ENCODE measurements around the gene PDIA2. TPM values are rescaled to one million over a fixed set of nuclear protein-coding genes. Genes with fewer than 3 reads are reported as not detected.

Gene PDIA2
- polyA plus RNA-seq, 3 donors: 0.49 to 1.4 (median 1.1) TPM

DNA sequence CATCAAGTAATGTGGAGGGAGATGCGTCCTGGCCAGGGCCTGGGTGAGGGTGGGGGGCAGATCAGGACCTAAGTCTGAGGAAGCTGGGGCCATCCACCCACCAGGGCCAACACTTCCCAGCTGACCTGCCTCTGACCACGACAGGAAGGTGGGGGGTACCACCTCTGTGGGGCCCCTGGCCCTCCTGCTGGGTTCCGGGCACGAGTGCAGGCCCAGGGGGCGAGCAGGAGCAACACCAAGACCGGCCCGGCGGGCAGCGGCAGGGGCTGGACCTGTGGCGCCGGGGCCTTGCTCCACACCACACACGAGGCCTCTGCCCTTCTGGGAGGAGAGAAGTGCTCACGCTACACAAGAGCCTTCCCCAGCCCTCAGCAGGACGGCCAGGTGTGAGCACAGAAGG is 13.3 kb downstream of the PDIA2 start:
- no peak for DNase-seq (ENCODE audit: low read depth in 3 of 3, low spot score in 2 of 3)

DNA sequence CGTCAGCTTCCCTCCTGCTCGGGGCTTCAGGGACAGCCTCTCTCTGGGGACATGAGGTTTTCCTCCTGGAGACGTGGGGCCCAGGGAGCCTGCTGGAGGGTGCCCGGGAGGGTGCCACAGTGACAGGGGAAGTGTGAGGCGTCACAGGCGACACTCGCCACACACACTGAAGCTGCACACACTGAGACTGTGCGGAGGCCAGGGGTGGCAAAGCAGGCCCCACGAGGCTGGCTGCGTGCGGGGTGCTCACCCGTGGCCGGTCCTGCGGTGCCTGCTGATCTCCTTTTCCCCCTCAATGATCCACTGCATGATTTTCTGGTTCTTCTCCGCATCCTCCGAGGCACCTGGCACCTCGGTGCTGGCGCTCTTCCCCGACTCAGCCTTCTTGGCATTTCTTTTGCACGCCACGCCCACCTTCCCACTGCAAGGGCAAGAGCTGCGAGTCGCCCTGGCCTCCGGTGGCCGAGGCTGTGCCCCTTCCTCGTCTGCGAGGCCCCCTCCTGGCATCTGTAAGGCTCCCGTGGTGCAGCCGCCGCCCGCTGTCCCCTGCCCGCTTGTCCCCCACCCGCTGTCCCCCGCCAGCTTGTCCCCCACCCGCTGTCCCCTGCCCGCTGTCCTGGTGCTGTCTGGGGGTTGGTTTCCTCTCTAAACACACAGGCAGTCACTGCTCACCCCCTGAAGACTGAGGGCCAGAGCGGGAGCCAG is 14.0 kb downstream of the PDIA2 start:
- no peak for DNase-seq (ENCODE audit: low read depth in 3 of 3, low spot score in 2 of 3)

DNA sequence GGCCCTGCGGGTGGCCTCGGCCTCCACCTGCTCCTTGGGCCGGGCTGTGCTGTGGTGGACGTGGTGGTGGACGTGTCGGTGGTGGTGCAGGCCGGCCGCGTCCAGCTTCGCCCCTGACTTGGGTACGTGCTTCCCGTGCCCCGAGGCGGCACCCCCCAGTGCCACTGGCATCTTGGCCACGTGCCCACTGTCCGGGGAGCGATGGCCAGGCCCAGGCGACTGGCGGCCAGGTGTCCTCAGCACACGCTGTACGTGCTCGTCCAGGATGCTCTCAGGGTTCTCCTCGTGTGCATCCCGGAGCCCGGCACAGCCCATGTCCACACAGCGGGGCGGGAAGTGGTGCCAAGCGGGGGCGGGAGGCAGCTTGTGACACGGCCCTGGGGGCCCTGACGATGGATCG is 14.9 kb downstream of the PDIA2 start:
- no peak for DNase-seq (ENCODE audit: low read depth in 3 of 3, low spot score in 2 of 3)

DNA sequence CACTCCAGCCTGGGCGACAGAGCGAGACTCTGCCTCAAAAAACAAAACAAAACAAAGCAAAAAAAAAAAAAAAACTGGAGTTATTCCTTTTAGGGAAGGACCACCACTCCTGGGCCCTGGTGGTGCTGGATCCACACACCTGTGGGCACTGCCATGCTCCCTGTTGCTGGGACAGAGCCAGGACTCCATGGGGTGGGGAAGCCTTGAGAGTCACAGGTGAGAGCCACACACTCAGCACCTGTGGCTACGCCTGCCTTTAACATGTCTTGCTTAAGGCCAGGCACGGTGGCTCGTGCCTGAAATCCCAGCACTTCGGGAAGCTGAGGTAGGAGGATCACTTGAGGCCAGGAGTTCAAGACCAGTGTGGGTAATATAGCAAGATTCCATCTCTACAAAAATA is 18.3 kb downstream of the PDIA2 start:
- DNase-seq (ENCODE audit: low read depth in 3 of 3, low spot score in 2 of 3): no peak

DNA sequence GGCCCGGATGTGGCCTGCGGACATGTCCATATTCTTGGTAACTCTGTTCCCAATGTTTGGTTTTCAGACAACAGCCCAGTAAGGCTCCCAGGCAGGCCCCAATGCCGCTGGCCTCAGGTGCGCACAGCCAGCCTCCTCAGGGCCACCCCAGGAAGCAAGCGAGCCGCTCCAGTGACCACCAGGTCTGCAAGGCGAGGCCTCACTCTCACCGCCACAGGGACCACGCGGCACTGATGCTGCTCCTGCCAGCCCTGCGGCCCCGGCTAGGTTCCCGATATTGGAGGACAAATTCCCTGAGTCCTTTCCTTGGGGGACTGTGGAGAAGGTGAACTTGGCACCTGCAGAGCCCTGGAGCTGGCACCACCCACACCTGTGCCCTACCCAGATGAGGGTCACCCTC is 19.0 kb downstream of the PDIA2 start:
- DNase-seq (ENCODE audit: low read depth in 3 of 3, low spot score in 2 of 3): no peak

DNA sequence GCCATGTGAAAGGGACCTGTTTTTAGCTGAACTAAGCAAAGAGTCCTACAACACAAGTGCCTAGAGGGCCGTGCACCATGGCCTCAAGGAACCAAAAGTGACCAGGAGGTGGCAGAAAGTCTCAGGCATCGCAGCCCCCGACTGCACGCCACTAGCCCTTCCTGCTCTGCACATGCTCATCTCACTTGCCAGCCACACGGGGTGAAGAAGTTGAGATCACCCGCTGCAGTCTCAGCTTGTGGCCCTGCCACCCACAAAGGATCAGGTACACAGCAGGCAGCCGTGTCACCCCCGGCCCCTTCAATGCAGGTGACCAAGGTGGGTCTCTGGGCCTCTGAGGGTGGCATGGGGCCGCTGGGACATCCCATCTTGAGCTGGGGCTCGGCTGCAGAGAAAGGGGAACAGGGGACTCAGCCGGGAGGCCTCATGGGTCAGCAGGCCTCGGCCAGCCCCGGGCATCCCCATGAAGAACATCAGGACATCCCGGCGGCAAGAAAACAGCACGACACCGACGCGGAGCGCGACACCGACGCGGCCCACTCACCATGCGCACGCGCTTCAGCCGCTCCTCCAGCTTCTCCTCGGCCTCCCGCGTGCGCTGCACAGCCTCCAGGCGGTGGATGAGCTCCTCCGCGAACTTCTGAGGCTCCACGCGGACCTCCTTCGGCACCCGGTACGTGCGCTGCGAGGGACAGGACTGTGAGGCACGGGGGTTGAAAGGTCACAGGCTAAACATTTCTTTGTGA is 21.0 kb downstream of the PDIA2 start:
- DNase-seq (ENCODE audit: low read depth in 3 of 3, low spot score in 2 of 3): no peak

DNA sequence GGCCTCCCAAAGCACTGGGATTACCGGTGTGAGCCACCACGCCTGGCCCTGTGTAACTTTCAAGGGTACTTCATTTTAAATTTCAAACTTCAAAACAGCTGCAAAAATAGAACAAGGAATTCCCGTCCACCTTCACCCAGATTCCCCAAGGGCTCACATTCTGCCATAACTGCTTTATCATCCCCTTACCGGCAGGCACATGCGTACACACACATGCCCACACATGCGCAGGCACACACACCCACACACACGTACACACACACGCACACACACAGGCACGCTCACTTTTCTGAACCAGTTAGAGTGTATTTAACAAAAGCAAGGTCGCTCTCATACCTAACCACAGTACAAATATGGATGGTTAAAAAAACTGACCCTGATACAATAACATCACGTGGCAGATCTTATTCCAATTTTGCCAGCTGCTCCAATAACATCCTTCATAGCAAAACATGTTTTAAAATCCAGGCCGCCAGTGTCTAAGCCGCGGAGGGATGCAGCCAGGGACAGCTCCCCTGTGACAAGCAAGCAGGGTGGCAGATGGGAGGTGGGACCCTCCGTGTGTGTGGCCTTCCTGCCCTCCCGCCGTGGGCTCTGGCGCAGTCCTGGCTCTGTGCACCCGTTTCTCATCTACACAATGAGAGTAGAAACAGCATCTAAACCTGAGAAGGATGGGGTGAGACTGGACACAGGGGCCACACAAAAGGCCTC is 23.1 kb downstream of the PDIA2 start:
- DNase-seq (ENCODE audit: low read depth in 3 of 3, low spot score in 2 of 3): no peak

DNA sequence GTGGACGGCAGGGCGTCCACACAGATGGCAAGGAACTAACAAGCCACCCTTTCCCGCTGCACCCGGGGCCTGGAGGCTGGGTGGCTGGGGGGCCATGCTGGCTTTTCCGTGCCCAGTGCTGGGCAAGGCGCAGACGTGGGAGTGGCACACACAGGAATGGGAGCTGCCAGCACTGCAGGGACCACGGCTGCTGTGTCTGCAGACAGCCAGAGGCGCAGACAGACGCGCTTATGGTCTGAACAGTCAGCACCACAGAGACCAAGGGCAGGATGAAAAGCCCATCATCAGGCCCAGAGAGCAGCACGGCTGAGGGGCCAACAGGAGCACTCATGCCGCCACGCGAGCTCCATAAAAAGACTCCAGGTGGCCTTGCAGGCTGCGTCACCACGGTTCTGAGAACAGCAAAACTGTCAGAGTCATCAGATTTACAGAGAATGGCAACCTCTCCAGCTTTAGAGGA is 24.0 kb downstream of the PDIA2 start:
- no peak for DNase-seq (ENCODE audit: low read depth in 3 of 3, low spot score in 2 of 3)

DNA sequence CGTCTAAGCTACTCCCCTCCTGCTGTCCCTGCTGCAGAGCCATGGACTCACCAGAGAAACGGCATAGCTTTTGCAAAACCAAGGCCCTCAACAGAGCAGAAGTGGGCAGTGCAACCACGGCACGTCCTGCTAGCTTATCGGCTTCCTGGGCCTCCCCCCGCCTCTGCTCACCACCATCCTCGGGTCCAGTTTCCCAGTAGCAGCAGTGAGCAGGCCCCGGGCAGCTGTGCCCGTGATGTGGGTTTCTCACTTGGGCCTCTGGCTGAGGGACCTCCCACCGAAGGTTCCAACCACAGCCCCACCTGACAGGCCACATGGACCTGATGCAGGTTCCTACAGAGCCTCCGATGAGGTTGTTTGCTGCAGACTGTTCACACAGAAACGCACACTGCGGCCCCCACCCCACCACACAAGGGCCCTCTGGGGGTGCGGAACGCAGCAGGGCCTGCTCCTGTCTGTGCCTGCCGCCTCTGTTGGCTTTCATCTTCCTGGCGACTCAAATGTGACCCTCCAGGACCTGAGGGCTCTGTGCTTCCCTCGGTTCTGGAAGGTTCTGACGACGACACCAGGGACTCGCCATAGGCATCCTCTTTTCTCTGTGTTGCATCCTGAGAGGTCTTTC is 24.8 kb downstream of the PDIA2 start:
- DNase-seq (ENCODE audit: low read depth in 3 of 3, low spot score in 2 of 3): no peak

DNA sequence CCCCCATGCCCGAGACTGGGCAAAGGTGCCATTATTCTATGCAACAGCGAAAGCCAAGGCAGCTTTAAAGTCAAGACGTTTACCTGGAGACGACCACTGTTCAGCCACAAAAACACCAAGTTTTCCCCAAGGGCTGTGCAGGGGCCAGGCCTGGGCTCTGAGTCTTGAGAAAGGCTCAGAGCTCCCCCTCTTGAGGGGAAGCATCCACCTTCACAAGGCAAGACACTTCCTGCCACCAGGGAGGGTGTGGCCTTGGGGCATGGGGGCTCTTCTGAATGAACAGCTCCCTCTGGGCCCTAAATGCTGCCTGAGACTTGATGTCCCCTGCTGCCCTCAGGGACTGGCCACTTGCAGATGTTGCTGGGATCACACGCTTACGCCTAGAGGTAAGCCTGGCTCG is 26.5 kb downstream of the PDIA2 start:
- no peak for DNase-seq (ENCODE audit: low read depth in 3 of 3, low spot score in 2 of 3)

DNA sequence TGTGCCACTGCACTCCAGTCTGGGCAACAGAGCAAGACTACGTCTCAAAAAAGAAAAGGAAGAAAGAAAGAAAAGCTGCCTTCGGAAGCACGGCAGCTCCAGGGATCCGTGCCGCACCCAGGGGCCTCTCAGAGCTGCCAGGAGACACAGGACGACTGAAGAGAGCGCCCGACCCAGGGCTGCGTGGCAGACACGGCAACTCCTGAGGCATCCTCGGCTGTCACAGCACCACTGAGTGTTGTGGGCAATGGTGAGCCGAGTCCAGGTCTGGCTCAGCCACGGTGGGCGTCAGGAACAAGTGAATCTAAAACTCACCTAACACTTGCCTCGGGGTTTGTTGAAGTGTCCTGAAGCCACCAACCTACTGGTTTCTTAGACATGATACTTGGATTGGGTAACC is 28.8 kb downstream of the PDIA2 start:
- DNase-seq (ENCODE audit: low read depth in 3 of 3, low spot score in 2 of 3): no peak

DNA sequence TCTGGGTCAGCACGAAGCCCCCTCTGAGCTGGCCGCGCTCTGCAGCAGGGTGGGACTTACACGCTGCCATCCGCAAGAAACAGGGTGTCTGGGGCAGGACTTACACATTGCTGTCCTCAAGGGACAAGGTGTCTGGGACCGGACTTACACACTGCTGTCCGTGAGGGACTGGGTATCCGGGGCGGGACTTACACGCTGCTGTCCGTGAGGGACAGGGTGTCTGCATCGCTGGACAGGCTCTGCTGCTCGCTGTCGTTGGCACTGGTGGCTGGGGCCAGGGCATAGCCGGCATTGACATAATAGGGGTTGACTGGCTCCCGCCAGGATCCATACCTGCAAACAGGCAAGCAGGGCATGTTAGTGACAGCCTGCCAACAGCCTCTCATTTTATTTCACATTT is 31.4 kb downstream of the PDIA2 start:
- DNase-seq (ENCODE audit: low read depth in 3 of 3, low spot score in 2 of 3): no peak

DNA sequence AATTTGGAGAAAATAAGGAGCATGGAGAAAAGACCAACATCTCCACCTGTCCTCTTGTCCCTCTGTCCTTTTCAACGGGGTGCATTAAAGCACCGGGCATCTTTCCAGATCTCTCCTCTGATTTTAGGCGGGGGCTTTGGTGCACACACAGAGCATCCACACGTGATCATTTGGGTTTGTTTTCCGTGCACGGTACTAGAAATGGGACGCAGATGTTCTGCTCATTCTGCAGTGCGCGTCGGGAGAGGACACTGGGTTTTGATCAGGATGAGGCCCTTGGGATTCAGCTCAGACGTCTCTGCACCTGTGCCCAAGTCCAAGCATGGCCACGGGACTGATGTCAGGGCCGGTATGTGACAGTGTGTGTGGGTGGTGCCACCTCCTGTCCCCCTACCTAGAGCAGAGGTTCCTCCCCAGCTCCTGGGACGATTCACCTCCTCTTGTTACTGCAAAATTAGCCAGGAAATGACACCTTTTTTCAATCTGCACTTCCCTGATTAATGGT is 31.9 kb downstream of the PDIA2 start:
- DNase-seq (ENCODE audit: low read depth in 3 of 3, low spot score in 2 of 3): no peak

DNA sequence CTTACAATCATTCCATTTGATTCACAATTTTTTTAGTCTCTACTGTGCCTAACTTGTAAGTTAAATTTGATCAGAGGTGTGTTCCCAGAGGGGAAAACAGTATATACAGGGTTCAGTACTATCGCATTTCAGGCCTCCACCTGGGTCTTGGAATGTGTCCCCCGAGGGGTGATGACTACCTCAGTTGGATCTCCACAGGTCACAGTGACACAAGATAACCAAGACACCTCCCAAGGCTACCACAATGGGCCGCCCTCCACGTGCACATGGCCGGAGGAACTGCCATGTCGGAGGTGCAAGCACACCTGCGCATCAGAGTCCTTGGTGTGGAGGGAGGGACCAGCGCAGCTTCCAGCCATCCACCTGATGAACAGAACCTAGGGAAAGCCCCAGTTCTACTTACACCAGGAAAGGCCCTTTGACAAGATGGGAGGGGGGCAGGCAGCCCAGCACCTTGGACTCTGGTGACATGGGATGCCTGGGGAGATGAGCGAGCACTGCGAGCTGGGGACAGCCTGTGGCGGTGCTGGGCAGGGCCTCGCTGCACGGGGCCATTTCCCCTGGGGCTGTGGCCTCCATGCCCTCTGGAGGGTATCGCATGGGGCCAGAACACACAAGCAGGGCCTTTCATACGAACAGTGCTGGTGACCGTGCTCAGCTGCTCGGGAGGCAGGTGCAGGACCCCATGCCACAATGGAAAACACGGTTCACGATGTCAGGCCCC is 33.9 kb downstream of the PDIA2 start:
- no peak for DNase-seq (ENCODE audit: low read depth in 3 of 3, low spot score in 2 of 3)

DNA sequence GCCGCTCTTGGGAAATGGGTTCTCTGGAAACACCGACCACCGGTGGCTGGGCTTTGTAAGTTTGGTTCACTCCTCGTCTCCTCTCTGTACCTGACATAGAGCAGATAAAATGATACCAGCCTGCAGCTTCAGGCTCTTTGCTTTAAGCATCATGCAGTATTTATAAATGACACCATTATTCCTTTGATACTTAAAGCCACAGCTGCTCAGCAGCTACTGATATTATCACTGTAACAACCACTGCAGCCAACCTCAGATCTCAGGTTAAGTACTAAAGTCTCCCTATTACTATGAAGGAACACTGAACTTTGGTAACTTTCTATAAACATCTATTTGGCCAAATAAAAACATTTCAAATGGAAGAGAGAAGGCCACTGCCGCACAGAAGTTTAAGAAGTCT is 34.6 kb downstream of the PDIA2 start:
- DNase-seq (ENCODE audit: low read depth in 3 of 3, low spot score in 2 of 3): no peak

DNA sequence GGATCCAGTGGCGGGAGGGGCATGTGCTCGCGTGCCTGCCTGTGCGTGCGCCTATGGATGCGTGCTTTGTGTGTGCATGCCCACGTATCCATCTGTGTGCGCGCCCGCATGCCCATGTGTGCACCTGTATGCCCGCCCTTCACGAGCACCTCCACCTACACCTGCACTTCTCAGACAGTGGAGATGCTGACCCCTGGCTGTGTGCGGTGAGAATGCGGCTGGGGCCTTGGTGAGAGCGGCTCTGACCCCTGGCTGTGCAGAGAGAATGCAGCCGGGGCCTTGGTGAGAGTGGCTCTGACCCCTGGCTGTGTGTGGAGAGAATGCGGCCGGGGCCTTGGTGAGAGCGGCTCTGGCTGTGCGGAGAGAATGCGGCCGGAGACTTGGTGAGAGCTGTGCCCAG is 35.7 kb downstream of the PDIA2 start:
- no peak for DNase-seq (ENCODE audit: low read depth in 3 of 3, low spot score in 2 of 3)

DNA sequence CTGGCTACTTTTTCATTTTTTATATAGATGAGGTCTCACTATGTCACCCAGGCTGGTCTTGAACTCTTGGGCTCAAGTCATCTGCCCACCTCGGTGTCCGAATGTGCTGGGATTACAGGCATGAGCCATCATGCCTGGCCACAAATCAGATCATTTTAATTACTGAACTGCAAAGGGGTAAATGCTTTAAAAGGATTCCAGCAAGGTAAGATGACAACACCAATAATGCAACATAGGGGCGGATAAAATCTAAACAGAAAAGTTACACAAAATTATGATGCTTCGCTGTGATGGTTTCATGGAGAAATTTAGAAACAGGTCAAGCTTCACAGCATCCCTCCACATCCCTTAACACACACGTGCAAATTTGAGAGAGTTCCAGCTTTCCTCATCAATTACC is 37.2 kb downstream of the PDIA2 start:
- no peak for DNase-seq (ENCODE audit: low read depth in 3 of 3, low spot score in 2 of 3)

DNA sequence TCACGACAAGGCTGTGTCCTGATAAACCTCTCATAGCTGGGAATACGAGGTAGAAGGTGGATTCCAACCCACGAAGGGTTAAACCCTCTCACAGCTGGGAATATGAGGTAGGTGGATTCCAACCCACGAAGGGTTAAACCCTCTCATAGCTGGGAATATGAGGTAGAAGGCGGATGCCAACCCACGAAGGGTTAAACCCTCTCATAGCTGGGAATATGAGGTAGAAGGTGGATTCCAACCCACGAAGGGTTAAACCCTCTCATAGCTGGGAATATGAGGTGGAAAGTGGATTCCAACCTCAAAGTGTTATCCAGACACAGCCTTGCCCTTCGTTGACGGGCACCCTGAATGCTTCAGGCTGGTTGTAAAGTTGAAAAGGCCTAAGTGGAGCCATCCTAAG is 38.6 kb downstream of the PDIA2 start:
- DNase-seq (ENCODE audit: low read depth in 3 of 3, low spot score in 2 of 3): no peak

DNA sequence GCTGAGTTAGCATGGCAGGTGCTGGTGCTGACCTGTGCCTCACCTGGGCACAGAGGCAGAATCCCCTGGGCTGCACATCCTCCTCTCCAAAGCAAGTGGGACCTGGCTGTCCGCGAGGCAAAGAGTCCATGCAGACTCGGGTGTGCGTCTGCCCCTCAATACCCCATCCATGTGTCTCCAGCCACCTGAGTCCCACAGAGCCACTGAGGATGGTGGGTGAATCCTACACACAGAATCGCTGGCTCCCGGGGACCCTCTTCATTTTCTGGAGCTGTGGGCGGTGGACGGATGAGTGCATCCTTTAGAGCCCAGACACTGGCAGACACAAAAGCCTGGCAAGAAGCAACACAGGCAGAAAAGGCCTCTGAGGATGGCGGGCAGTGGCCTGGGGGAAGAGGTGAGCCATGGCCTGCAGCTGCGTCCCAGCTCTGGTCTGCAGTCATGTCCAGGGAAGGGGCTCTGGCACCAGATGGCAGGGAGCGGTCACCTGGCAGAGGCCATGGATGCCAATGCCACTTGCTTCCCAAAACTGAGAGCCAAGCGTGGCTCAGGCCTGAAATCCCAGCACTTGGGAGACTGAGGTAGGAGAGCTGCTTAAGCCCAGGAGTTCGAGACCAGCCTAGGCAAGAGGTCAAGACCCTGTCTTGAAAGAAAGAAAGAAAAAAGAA is 39.6 kb downstream of the PDIA2 start:
- DNase-seq (ENCODE audit: low read depth in 3 of 3, low spot score in 2 of 3): no peak

DNA sequence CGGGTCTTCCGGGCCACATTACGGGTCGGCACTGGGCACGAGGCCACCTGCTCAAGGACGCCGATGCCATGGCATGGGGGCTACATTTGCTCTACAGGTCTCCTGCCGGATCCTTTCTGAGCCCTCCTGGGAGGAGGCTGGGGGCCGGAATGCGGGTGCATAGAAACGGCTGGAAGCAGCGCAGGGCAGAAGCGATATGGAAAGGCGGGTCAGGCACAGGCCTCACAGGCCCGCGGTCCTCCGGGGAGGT is 41.2 kb downstream of the PDIA2 start:
- DNase-seq (ENCODE audit: low read depth in 3 of 3, low spot score in 2 of 3): no peak

All from right renal cortex interstitium (tissue), 3 donors.